GM12865 (cell line): ENCODE measurements around the gene ICAM3.
A peak's percentile ranks its signal among the peaks of the same experiment; 100 is the strongest.

Source experiments
- DNase-seq: peaks from one replicate; pipeline ENCODE4 v3.0.0; 2010; ENCODE audit warnings: low read depth
- H3K4me3 ChIP-seq: 2 replicates; pipeline ENCODE4 v1.5.1; 2011; ENCODE audit warnings: mild to moderate bottlenecking, low read depth, low read length, control low read depth
- TF ChIP-seq, protein P1 (sequence below): IDR thresholded peaks from 2 replicates; pipeline ENCODE4 v1.5.1; 2011; ENCODE audit warnings: low read length, control low read depth, low read depth, inconsistent platforms; ENCODE audit not compliant: insufficient read depth; ENCODE audit errors: missing control alignments

The ICAM3 gene

DNA sequence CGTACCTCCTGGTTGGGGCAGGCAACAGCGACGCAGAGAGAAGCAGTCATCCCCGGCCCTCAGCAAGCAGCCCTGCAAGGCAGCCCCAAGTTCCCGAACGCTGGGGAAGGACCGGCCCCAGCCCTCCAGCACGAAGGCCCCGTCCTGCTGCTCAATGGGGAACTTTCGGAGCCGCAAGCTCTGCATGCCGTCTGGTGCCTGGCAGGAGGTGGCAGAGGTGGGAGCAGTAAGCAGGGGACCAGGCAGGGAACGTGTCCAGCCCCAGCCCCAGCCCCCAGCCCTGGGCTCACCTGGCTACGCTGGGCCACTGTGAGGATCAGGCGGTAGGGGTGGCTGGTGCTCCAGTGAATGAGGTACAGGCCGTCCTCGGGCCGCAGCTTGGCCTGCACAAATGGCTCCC is 22.8 kb upstream of the ICAM3 start:
- no peak overlapping the region for H3K4me3 ChIP-seq
- TF ChIP-seq, protein P1, sequence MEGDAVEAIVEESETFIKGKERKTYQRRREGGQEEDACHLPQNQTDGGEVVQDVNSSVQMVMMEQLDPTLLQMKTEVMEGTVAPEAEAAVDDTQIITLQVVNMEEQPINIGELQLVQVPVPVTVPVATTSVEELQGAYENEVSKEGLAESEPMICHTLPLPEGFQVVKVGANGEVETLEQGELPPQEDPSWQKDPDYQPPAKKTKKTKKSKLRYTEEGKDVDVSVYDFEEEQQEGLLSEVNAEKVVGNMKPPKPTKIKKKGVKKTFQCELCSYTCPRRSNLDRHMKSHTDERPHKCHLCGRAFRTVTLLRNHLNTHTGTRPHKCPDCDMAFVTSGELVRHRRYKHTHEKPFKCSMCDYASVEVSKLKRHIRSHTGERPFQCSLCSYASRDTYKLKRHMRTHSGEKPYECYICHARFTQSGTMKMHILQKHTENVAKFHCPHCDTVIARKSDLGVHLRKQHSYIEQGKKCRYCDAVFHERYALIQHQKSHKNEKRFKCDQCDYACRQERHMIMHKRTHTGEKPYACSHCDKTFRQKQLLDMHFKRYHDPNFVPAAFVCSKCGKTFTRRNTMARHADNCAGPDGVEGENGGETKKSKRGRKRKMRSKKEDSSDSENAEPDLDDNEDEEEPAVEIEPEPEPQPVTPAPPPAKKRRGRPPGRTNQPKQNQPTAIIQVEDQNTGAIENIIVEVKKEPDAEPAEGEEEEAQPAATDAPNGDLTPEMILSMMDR: no peak
- no peak for DNase-seq

GRCh38 chr19:10361569-10362011 is 22.2 kb upstream of the ICAM3 start:
- no peak for DNase-seq
- no peak overlapping the region for H3K4me3 ChIP-seq
- TF ChIP-seq, protein P1: no peak

DNA sequence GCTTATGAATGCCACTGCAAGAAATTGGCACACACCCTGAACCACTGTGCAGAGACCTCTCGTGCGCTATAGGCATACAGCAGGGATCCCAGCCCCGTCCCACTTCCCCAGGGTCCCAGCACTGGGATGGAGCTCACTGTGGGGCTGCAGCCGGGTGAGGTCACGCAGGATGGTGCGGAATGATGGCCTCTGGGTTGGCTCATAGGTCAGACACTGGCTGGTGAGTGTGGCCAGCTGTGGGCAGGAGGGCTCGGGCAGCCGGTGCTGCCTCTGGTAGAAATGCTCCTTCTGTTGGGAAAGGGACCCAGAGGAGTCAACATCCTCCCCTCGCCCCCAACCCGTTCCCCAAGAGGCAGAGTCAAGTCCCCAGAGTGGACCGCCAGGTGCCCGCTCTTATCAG is 17.0 kb upstream of the ICAM3 start:
- no peak overlapping the region for H3K4me3 ChIP-seq
- TF ChIP-seq, protein P1: no peak
- DNase-seq: no peak

DNA sequence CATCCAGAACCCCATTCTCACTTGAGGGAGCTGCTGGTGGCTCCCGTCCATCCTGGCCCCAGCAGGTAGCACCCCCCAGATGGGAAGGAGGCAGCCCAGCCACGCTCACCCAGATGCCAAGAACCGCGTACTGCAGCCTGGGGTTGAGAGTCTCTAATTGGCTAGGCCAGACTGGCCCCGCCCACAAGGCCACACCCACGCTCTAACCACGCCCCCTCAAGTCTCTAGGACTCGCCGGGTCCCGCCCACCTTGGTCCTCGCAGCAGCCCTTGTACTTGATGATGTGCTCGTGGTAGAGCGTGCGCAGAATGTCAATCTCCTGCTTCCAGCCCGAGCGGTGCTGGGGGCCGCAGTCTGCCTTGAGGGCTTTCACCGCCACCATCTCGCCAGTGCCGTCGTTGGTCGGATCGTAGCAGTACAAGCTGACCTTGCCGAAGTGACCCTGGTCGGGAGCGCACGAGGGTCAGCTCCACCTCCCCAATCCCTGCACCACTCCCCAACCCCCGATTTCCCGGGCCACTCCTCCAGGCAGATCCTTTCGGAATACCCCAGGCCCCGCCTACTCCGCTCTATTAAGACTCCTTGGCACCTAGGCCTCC is 14.5 kb upstream of the ICAM3 start:
- no peak overlapping the region for H3K4me3 ChIP-seq
- TF ChIP-seq, protein P1: no peak
- DNase-seq: peak; percentile 36

DNA sequence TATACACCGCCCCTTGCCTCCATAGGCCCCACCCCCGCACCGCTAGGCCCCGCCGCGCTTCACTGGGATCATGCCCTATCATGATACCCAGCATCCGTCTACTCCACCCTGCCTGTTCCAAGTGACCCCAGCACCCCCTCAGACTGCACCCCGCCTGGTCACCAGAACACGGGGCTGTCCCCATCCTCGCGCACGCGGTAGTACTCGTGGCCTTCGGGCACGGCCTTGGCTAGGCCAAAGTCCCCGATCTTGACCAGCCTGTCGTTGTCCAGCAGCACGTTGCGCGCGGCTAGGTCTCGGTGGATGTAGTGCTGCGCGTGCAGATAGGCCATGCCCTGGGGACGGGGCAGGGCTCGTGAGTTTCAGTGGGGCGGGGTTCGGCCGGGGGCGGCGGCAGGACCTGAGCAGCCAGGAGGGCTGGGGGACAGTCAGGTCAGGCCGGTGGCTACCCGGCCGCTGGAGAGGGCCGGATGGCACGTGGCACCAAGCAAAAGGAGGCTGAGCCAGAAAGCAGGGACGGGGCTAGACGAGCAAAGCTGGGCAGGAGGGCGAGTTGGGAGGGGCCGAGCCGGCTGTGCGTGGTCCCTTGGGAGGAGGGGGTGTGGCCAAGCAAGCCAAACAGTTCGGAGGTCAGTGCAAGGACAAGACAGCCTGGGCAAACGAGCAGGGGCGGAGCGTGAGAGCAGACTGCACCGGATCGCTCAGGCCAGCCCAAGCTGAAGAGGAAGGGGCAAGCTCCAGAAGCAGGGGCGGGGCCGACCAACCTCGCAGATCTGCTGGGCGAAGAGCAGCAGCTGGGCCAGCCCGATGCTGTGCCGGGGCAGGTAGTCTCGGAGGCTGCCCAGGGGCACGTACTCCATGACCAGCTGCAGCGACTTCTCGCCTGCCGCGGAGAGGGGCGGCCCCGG is 13.6 kb upstream of the ICAM3 start:
- DNase-seq: no peak
- TF ChIP-seq, protein P1: no peak
- no peak overlapping the region for H3K4me3 ChIP-seq

GRCh38 chr19:10346509-10346908 is 7.1 kb upstream of the ICAM3 start:
- DNase-seq: no peak
- no peak overlapping the region for H3K4me3 ChIP-seq
- TF ChIP-seq, protein P1: no peak
